AML-193 (cell line): Measurements from ENCODE around the gene ARRDC2.
"Not testable (repeated sequence)": the region's sequence is repeated elsewhere in the genome, so short reads cannot be mapped to it uniquely, and the experiment has no call there.

Source experiments
- DNase-seq, 2 experiments: peaks; one replicate each; lab custom pipeline; 2025; lab: John Stamatoyannopoulos, UW

ARRDC2 gene

GRCh38 chr19:17989425-17990094 is 18.4 kb upstream of the ARRDC2 start:
- DNase-seq = no peak

GRCh38 chr19:17993076-17993813 is 14.7 kb upstream of the ARRDC2 start:
- no peak for DNase-seq

GRCh38 chr19:17996826-17997316 is 11.1 kb upstream of the ARRDC2 start:
- DNase-seq = peak; percentile 67 to 71

- no peak for DNase-seq
Observed at GRCh38 chr19:17997969-17998826, 9.8 kb upstream of the ARRDC2 start.

DNA sequence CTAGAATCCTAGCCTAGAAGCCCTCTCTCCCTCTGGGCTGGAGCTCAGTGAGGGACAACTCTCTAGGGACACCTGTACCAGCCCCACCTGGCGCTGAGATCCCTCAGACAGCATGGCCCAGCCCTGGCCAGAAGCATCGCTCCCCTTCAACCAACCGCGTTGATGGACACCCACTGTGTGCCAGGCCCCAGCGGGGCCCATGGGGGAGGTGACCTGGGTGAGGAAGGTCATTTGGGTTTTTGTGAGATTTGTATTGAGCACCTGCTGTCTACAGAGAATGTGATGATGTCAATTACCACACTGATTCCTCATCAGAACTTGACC is 9.2 kb upstream of the ARRDC2 start:
- DNase-seq = no peak

DNA sequence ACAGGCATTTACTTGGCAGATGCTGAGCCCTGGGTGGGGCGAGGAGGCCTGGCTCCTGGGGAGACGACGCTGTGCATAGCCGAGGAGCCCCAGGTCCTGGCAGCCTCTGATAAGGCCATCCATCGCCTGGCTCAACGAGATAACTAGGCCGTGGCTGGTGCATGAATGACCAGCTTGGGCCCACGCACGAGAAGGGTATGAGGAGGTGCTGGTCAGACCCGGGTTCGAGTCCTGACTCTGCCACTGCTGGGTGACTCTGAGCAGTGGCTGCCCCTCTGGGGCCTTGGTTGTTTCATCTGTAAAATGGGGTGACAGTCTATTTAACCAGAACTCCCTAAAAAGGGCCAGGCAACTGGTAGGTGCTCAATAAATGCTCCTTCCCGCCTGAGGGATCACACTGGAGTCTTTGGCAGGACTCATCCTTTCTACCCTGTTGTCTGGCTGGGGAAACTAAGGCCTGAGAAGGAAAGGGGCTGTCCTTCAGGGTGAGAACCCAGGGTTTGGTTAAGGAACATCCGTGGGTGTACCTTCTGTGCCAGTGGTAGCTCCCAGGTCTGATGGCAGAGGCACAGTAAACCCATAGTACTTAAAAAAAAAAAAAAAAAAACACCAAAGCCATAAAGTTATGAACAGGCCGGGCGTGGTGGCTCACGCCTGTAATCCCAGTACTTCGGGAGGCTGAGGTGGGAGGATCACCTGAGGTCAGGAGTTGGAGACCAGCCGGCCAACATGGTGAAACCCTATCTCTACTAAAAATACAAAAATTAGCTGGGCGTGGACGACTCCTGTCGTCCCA is 8.1 kb upstream of the ARRDC2 start:
- no peak for DNase-seq

DNA sequence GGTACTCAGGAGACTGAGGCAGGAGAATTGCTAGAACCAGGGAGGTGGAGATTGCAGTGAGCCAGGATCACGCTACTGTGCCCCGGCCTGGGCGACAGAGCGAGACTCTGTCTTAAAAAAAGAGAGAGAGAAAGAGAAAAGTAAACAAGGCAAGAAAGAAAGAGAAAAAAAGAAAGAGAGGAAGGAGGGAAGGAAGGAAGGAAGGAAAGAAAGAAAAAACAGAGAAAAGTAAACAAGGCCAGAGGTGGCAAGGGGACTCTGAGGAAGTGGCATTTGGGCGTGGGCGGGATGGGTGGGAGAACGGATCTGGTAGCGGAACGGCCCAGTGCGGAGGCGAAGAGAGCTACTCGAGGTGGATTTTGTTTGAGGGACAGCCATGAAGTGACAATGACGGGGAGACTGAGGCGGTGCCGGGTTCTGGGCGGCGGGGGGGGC is 7.5 kb upstream of the ARRDC2 start:
- peak in 1 of 2 experiments; percentile 37 for DNase-seq

- peak; percentile 58 to 72 for DNase-seq
Observed at GRCh38 chr19:18000915-18001776, 6.8 kb upstream of the ARRDC2 start.

- peak in 1 of 2 experiments; percentile 4 for DNase-seq
Observed at GRCh38 chr19:18001777-18002345, 6.1 kb upstream of the ARRDC2 start.

GRCh38 chr19:18002347-18002850 is 5.6 kb upstream of the ARRDC2 start:
- DNase-seq = peak; percentile 43 to 67

- DNase-seq = not testable (repeated sequence)
Observed at GRCh38 chr19:18005750-18006149, 2.2 kb upstream of the ARRDC2 start.

- peak; percentile 56 to 58 for DNase-seq
Observed at GRCh38 chr19:18007044-18007916, 690 bp upstream of the ARRDC2 start.

GRCh38 chr19:18008814-18009213 is 844 bp downstream of the ARRDC2 start:
- DNase-seq = no peak

- DNase-seq = no peak
Observed at GRCh38 chr19:18009412-18010066, 1.6 kb downstream of the ARRDC2 start.

DNA sequence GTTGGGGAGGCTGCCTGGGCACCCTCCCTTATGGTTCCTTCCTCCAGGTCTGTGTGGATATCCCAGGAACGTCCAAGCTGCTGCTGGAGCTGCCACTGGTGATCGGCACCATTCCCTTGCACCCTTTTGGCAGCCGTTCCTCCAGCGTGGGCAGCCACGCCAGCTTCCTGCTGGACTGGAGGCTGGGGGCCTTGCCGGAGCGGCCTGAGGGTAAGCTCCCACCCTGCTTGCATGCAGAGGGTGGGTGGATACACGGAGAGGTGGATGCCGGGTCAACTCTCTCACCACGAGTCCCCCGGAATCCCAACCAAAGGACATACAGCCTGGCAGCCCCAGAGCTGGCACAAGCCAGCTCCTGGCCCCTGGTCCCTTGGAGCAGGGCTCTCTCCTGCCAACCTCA is 2.2 kb downstream of the ARRDC2 start:
- no peak for DNase-seq

DNA sequence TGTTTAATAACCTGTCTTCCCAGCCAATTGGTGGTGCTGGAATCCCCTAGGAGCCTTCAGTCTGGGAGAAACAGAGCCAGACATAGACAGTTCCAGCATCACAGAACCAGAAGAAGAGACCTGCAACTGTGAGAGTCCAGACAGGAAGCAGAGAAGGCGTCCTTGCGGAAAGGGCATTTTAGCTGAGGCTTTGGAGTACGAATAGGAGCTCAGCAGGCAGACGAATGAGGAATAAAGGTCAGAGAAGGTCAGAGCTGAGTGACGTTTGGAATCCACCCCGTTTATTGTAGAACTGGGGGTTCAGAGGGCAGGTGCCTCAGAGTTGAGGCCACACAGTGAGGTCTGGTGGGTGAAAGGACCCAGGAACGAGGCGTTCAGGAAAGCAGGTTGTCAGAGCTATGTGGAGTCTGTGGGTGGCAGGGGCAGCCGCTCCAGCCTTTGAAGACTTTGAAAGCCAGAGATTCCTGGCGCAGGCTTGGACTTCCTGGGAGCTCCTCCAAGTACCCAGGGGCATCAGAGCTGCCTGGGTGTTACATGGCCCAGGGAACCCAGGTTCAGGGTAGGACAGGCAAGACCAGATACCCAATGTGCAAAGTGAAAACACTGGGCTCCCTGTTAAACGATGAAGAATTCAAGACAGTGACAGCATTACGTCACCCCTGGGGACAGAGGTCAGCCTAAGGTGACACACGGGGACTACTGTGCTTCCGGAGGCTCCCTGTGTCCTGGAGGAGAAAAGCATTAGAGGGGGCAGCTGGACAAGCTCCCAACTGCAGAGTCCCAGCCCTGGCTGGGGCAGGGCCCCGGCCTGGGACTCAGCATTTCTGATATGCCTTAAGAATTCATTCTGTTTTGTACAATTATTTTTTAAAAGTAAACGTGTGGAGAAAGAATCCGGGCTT is 5.5 kb downstream of the ARRDC2 start:
- no peak for DNase-seq

DNA sequence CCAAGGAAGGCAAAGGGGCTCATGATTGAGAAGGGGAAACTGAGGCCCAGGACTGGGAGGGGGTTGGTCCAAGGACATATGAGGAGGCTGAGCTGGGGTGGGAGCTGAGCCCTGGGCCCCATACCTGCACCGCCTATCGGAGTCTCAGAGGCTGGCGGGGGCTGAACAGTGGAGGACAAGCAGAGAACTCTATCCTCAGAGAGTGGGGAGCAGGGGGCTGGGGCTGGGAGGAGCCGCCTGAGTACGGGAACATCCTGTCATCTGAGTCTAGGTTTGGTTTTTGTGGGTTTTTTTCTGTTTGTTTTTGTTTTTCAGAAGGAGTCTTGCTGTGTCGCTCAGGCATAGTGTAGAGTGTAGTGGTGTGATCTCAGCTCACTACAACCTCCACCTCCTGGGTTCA is 6.2 kb downstream of the ARRDC2 start:
- no peak for DNase-seq
